Pancreas (tissue), 10 donors: ENCODE measurements around the gene ATF2. TPM values are rescaled to one million over a fixed set of nuclear protein-coding genes. Genes with fewer than 3 reads are reported as not detected.

Experiments used
- ATAC-seq, 4 donors: fragments of 200-7000 bp; cut with Tn5 transposase; one replicate each; pipeline versions ENCODE4 v1.8.0 to v1.9.1; 2020; ENCODE audit warnings: mild to moderate bottlenecking in 4 of 4, moderate library complexity in 4 of 4
- DNase-seq, 6 donors: peaks; one replicate each; pipeline ENCODE4 v3.0.0-alpha.2; 2020
- FAIRE-seq: peaks from 2 replicates; lab custom pipeline; 2012; peaks lifted over from hg19 to GRCh38; lab: Jason Lieb, UNC
- H3K27ac ChIP-seq, 4 donors: fragments of 200-600 bp; sonication (generic); 1 replicate in 3 of 4; 2 replicates in 1 of 4; pipeline versions ENCODE4 v1.5.0 to v1.8.0; 2020
- H3K27me3 ChIP-seq, 4 donors: fragments of 200-600 bp; one replicate each; pipeline ENCODE4 v1.8.0; 2021
- H3K36me3 ChIP-seq, 3 donors: fragments of 200-600 bp; sonication (generic) in 1 of 3; one replicate each; pipeline versions ENCODE4 v1.5.0 to v1.8.0; 2020 to 2021
- H3K4me1 ChIP-seq, 3 donors: fragments of 200-600 bp; one replicate each; pipeline ENCODE4 v1.8.0; 2021
- H3K4me3 ChIP-seq, 4 donors: fragments of 200-600 bp; sonication (generic) in 2 of 4; one replicate each; pipeline versions ENCODE4 v1.5.0 to v1.8.0; 2020 to 2021
- H3K9me3 ChIP-seq, 4 donors: fragments of 200-600 bp; one replicate each; pipeline ENCODE4 v1.8.0; 2021
- CTCF ChIP-seq, 4 donors: fragments of 200-600 bp; sonication (generic) in 3 of 4; IDR thresholded peaks; one replicate each; pipeline versions ENCODE4 v1.5.0 to v1.8.0; 2021; ENCODE audit warnings: antibody characterized with exemption in 4 of 4
- WGBS, 2 donors: extraction: QIAGEN DNeasy Blood & Tissue Kit; methylation state at CpG; one replicate each; pipeline ENCODE4 v1.1.7; 2013; 5-methylcytosine and 5-hydroxymethylcytosine counted together
- intact Hi-C, 3 donors: fragments of 100-400 bp; cut with DNase I; formaldehyde crosslinking; loops; one replicate each; pipeline versions ENCODE4 v1.11.1 to v1.14.2; 2022
- polyA plus RNA-seq, 2 donors: library from polyadenylated mRNA; stranded (reverse); fragments of 200-250 nt; gene quantifications; one replicate each; pipeline ENCODE4 v1.2.3, GENCODE V29; 2013
- total RNA-seq, 6 donors: library from RNA; stranded (reverse); fragmentation: NEBNext Ultra II Directional in 4 of 6; extraction: Animal tissue kit (Norgen Biotek cat#: 25700) in 4 of 6; gene quantifications; one replicate each; pipeline versions ENCODE4 v1.2.1 to v1.2.4, GENCODE V29; 2021 to 2023
- donor health status: healthy with polysubstance abuse.
- donor health status: DM: no; HTN: no; CAD: no; lungs with moderate emphysema.
- donor health status: DM: no; HTN: no; CAD: no.
- donor health status: control.
- donor health status: control.
- donor health status: Bipolar disorder and iron deficiency.
- donor health status: DM: yes; HTN: yes; CAD: no.
- donor health status: DM: no; HTN: no; CAD: no.
- donor health status: DM: no; HTN: no; CAD: no.
- donor health status: DM: yes; HTN: yes; CAD: no.

ATF2 gene
- total and polyA plus RNA-seq, 8 donors: 7.9 to 36.1 (median 22.7) TPM

- peaks cover 0 to 5% (median 0%) of the 10 kb centered on the region in 3 donors for H3K4me1 ChIP-seq
- WGBS, 2 donors: 48 to 55% methylated on average over 5 of the region's 5 CpGs
- FAIRE-seq (peak; percentile 20), ATAC-seq (peak; percentile 56 to 77 (median 70)), DNase-seq (no peak)
- H3K36me3 ChIP-seq: no peaks in the 10 kb centered on the region
- H3K9me3 ChIP-seq: no peaks in the 10 kb centered on the region
- H3K4me3 ChIP-seq: no peak overlapping the region
- no peak overlapping the region for H3K27ac ChIP-seq
- H3K27me3 ChIP-seq: no peaks in the 10 kb centered on the region
- peak in 3 of 4 donors; percentile 26 to 49 (median 38) for TF ChIP-seq CTCF (IDR thresholded peaks at IDR 0.05)
- intact Hi-C loops: no loop called here
Measured at GRCh38 chr2:175036582-175037018, 131.4 kb downstream of the ATF2 start.

GRCh38 chr2:175035806-175036205 is 132.2 kb downstream of the ATF2 start:
- DNase-seq (no peak), FAIRE-seq (no peak), ATAC-seq (no peak)
- Histone ChIP-seq H3K4me3 (no peak overlapping the region), H3K27ac (no peak overlapping the region), H3K9me3 (no peaks in the 10 kb centered on the region), H3K4me1 (peaks cover 0 to 5% (median 0%) of the 10 kb centered on the region in 3 donors), H3K36me3 (no peaks in the 10 kb centered on the region), H3K27me3 (no peaks in the 10 kb centered on the region)
- WGBS, 2 donors: 60 to 67% methylated on average over 3 of the region's 3 CpGs
- no peak for TF ChIP-seq CTCF (IDR thresholded peaks at IDR 0.05)
- intact Hi-C loops: no loop called here

- H3K36me3 ChIP-seq: no peaks in the 10 kb centered on the region
- DNase-seq (no peak), ATAC-seq (no peak), FAIRE-seq (no peak)
- peaks cover 0 to 5% (median 0%) of the 10 kb centered on the region in 3 donors for H3K4me1 ChIP-seq
- TF ChIP-seq CTCF (IDR thresholded peaks at IDR 0.05): no peak
- H3K4me3 ChIP-seq: no peak overlapping the region
- WGBS, 2 donors: 96 to 97% methylated on average over 3 of the region's 3 CpGs
- H3K27me3 ChIP-seq: no peaks in the 10 kb centered on the region
- H3K27ac ChIP-seq: no peak overlapping the region
- intact Hi-C loops: no loop called here
- H3K9me3 ChIP-seq: no peaks in the 10 kb centered on the region
Measured at GRCh38 chr2:175034716-175035115, 133.3 kb downstream of the ATF2 start.

- H3K27ac ChIP-seq: no peak overlapping the region
- WGBS, 2 donors: 78 to 79% methylated on average over 5 of the region's 5 CpGs
- intact Hi-C loops: no loop called here
Measured at GRCh38 chr2:175030380-175031271, 137.4 kb downstream of the ATF2 start.

More at GRCh38 chr2:175030380-175031271, 137.4 kb downstream of the ATF2 start:
- Histone ChIP-seq H3K27me3 (no peaks in the 10 kb centered on the region), H3K4me3 (no peak overlapping the region), H3K4me1 (no peaks in the 10 kb centered on the region), H3K9me3 (no peaks in the 10 kb centered on the region), H3K36me3 (no peaks in the 10 kb centered on the region)
- no peak for DNase-seq
- TF ChIP-seq CTCF (IDR thresholded peaks at IDR 0.05): no peak
- ATAC-seq: peak in 2 of 4 donors; percentile 47 to 52
- FAIRE-seq: no peak
